GM12865 (cell line): Measurements from ENCODE around the gene USP49.

Experiments
- DNase-seq: peaks from one replicate; pipeline ENCODE4 v3.0.0; 2010; ENCODE audit warnings: low read depth
- H3K4me3 ChIP-seq: 2 replicates; pipeline ENCODE4 v1.5.1; 2011; ENCODE audit warnings: mild to moderate bottlenecking, low read depth, low read length, control low read depth
- TF ChIP-seq, protein P1 (sequence below): IDR thresholded peaks from 2 replicates; pipeline ENCODE4 v1.5.1; 2011; ENCODE audit warnings: low read length, control low read depth, low read depth, inconsistent platforms; ENCODE audit not compliant: insufficient read depth; ENCODE audit errors: missing control alignments

Gene USP49

DNA sequence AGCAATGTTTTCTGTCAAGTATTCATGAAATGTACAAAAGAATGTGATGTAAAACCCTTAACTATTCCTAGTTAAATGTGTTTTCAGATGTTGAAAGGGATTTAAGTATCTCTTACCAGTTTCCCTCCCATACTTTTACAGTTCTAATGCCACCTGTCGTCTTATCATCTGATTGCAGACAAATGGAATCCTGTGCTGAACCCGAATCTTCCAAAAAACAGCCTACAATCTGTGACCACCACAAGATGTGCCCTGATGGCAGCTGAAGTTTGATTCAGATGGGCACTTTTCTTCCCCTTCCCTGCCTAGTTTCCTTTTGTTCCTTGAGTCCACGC is 105.8 kb downstream of the USP49 start:
- TF ChIP-seq, protein P1, sequence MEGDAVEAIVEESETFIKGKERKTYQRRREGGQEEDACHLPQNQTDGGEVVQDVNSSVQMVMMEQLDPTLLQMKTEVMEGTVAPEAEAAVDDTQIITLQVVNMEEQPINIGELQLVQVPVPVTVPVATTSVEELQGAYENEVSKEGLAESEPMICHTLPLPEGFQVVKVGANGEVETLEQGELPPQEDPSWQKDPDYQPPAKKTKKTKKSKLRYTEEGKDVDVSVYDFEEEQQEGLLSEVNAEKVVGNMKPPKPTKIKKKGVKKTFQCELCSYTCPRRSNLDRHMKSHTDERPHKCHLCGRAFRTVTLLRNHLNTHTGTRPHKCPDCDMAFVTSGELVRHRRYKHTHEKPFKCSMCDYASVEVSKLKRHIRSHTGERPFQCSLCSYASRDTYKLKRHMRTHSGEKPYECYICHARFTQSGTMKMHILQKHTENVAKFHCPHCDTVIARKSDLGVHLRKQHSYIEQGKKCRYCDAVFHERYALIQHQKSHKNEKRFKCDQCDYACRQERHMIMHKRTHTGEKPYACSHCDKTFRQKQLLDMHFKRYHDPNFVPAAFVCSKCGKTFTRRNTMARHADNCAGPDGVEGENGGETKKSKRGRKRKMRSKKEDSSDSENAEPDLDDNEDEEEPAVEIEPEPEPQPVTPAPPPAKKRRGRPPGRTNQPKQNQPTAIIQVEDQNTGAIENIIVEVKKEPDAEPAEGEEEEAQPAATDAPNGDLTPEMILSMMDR = no peak
- no peak overlapping the region for H3K4me3 ChIP-seq
- DNase-seq = no peak

DNA sequence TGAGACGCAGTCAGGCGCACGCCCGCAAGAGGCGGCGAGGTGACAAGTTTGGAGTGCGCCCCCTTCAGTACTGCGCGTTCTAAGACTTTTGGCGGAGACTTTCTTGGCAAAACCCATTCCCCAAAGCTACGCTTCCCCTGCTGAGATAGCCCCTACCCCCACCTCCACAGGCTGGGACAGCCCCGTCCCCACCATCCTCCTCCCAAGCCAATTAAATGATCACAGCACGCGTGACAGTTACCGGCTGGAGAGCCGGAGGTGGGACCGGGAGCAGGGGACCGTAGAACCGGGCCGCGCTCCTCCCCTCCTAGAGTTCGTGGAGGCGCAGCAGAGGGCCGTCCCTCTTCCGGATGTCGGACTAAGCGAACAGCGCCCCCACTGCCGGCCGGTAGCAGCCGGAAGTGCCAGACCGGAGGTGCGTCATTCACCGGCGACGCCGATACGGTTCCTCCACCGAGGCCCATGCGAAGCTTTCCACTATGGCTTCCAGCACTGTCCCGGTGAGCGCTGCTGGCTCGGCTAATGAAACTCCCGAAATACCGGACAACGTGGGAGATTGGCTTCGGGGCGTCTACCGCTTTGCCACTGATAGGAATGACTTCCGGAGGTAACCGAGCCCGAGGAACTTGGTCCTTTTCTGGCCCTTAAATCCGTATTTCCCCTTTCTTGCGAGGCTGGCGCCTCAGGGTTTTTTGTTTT is 107.8 kb downstream of the USP49 start, which contains the start of gene TOMM6:
TSS of gene TOMM6 (plus strand) at position 476 of the 699 bp plus-strand sequence. CDS start at position 480, 4 bp downstream.
- DNase-seq = peak; percentile 97
- TF ChIP-seq, protein P1 = peak; percentile 88
- H3K4me3 ChIP-seq = peak within 1 kb of the TSS; percentile 97

DNA sequence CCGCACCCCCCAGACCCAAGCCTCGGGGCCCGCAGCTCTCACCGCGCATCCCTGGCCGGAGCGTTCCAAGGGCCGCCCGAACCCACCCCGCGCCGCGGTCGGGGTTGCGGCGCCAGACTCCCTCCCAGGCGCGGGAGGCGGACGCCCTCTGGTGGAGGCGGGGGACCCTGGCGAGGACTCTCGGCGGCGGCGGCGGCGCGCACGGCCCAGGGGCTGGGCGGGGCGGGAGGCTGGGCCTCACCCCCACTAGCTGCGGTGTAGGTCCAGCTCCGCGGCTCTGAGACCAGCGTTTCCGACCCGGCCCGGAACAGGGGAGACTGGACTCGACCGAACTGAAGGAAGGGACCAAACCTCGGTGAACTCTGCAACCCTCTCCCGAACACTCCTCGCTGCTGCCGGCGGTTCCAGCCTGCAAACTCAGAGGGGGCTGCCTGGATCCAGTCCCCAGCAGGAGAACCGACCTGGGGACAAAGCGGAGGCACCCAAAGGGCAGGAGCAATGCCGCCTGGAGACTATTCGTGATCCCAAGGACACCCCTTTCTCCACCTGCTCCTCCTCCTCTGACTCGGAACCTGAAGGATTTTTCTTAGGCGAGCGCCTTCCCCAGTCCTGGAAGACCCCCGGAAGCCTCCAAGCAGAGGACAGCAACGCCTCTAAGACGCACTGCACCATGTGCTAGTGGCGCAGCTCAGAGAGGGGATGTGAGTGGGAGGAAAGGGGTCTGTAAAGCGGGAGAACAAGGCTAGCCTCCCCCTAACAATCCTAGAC is 108.5 kb downstream of the USP49 start:
- peak overlapping the region; percentile 74 for H3K4me3 ChIP-seq
- DNase-seq = peak; percentile 88
- TF ChIP-seq, protein P1 = peak; percentile 84

DNA sequence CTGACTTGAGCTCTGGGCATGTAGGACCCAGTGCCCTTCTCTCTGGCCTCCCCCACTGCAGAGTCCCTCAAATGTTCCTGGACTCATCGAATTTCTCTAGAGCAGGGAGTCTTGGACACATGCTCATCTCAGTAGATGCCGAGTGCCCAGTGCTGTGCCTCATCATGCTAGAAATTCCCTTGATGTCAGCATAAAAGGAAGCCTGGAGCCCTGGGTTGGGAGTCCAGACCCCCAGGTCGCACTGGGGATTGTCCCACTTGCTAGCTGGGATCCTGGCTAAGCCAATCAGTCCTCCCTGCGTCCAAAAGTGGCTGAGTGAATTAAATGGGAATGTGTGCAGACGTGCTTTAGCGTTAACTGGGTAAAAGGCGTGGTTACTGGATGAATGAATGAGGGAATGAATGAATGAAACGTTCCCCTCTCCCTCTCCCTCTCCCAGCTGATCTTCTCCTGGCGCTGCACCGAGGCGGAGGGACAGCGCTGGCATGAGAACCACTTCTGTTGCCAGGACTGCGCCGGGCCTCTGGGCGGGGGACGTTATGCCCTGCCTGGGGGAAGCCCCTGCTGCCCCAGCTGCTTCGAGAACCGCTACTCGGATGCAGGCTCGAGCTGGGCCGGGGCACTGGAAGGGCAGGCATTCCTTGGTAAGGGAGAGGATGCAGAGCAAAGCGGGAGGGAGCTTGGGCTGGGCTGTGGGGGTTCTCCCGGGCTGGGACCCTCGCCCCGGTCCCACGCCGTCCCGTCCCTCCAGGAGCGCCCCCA is 109.3 kb downstream of the USP49 start:
- TF ChIP-seq, protein P1 = no peak
- H3K4me3 ChIP-seq = peak overlapping the region; percentile 74
- no peak for DNase-seq

DNA sequence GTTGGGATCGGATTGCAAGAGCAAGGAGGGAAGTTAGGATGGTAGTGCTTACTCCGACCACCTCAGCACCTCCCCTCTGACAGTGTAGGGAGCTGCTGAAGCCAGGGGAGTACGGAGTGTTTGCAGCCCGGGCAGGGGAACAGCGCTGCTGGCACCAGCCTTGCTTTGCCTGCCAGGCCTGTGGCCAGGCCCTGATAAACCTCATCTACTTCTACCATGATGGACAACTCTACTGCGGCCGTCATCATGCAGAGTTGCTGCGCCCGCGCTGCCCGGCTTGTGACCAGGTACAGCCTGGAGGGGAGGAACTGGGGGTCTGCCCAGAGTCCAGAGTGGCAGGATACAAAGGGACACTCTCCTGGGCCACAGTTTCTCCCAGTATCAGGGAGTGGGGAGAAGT is 109.9 kb downstream of the USP49 start:
- no peak overlapping the region for H3K4me3 ChIP-seq
- no peak for DNase-seq
- TF ChIP-seq, protein P1 = no peak

DNA sequence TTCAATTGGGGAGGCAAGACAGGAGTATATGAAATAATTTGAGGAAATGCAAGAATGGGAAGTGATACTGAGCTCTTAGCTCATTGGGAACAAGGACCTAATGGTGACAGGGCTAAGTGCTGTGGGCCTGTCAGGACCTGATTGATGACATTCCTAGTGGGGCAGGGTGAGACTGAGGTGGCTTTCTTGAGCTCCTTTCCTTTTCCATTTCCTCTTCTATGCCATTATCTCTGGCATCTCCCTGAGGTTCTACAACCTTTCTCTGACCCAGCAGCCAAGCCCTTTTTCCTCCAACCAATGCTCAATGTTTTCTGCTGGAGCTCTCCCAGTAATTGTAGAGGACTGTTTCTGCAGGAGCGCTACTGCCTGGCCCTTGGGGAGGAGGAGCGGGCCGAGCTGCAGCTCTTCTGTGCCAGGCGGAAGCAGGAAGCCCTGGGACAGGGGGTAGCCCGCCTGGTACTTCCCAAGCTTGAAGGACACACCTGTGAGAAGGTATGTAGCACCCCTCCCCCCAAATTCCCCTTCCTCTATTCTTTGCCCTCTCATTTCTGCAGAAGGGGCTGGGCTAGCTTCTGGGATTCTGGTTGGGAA is 110.5 kb downstream of the USP49 start:
- H3K4me3 ChIP-seq = no peak overlapping the region
- no peak for DNase-seq
- TF ChIP-seq, protein P1 = no peak
